Posterior vena cava (tissue), 2 donors: ENCODE data around the gene ENPEP. TPM values are rescaled to one million over a fixed set of nuclear protein-coding genes. Genes with fewer than 3 reads are reported as not detected.

Source experiments
- DNase-seq: peaks from one replicate; pipeline ENCODE4 v3.0.0-alpha.2; 2020; ENCODE audit warnings: low spot score
- intact Hi-C, 2 donors: fragments of 100-400 bp; cut with DNase I; formaldehyde crosslinking; loops; one replicate each; pipeline versions ENCODE4 v1.14.1 to v1.14.2; 2022 to 2023
- total RNA-seq, 2 donors: library from RNA; stranded (reverse); fragmentation: NEBNext Ultra II Directional; extraction: Animal tissue kit (Norgen Biotek cat#: 25700); gene quantifications; one replicate each; pipeline ENCODE4 v1.2.1, GENCODE V29; 2021
- donor health status: DM: yes; HTN: yes; CAD: no.
- donor health status: DM: yes; HTN: yes; CAD: no.

The ENPEP gene
- total RNA-seq, 2 donors from 2014 or later: 3.1 to 5.7 TPM

- intact Hi-C loops: no loop called here
These were observed 110.3 kb downstream of the ENPEP start for GRCh38 chr4:110586131-110586850.

DNA sequence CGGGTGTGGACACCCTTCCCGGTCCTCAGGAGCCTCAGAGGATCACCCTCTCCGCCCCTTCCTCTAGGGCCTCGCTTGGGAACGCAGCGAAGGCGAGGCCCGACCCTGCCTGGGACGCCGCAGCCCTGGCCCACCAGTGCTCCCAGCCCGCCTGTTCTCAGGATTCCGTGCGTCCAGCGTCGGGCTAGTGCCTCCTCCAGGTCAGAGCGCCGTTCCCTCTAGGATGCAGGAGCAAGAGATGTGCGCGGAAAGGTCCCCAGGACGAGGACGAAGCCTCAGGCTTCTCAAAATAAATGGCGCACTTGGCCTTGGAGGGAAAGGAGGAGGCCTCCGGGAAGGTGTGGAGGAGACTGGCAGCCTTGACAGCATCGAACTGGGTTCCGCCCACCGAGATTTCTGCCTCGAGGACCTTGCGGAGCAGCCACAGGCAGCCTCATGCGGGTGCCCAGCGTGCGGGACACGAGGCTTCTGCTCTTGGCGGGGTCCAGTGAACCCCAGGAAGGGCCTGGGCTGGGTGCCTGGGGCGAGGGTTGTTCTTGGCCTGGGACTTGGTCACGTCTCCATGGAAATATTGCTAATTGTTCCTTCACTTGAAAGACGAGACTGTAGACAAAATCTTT is 111.8 kb downstream of the ENPEP start:
- DNase-seq: no peak
- intact Hi-C loops: no loop called here

More at GRCh38 chr4:110586131-110586850, 110.3 kb downstream of the ENPEP start:
- no peak for DNase-seq

DNA sequence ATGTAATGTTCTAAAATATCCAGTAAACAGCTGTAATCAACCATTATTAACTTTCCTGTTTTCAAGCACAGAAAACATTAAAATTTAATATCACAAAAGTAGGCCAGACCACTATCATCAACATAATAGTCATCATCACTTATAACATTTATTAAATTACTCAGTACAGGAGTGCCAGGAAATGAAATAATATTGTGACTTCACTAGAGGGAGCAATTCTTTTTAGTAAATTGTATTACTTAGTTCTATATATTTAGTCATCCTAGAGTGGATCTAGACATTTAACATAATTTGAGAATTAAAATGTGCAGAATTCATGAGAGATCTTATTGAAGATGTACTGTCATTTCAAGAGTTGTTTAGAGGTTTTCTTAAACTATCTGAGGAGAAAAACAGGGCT is 113.3 kb downstream of the ENPEP start:
- intact Hi-C loops: no loop called here
- no peak for DNase-seq

- intact Hi-C loops: no loop called here
- DNase-seq: no peak
These were observed 119.6 kb downstream of the ENPEP start for GRCh38 chr4:110595583-110595982.

DNA sequence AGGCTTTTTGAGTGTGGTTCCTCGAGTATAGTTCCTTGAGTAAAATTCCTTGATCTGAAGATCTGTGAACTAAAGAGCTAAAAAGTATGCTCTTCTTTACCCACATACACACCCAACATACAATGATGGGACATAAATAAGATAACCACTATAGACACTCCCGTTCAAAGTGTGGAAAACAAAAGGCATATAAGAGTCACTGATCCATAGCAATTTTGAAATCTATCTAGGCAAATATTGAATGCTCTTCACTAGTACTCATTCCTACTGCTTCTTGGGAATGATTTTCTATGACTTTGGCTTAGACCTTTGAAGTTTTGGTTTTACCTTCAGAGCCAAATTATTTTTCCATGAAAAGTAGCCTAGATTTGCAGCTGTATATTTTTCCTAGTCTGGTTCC is 120.5 kb downstream of the ENPEP start:
- DNase-seq: no peak
- intact Hi-C loops: no loop called here

GRCh38 chr4:110597582-110597981 is 121.6 kb downstream of the ENPEP start:
- intact Hi-C loops: no loop called here

GRCh38 chr4:110602061-110602460 is 126.1 kb downstream of the ENPEP start:
- no peak for DNase-seq
- intact Hi-C loops: no loop called here

More at GRCh38 chr4:110597582-110597981, 121.6 kb downstream of the ENPEP start:
- no peak for DNase-seq

GRCh38 chr4:110605077-110605476 is 129.1 kb downstream of the ENPEP start:
- intact Hi-C loops: no loop called here
- DNase-seq: no peak

- DNase-seq: no peak
- intact Hi-C loops: no loop called here
These were observed 133.2 kb downstream of the ENPEP start for GRCh38 chr4:110609044-110609750.

- no peak for DNase-seq
- intact Hi-C loops: no loop called here
These were observed 134.6 kb downstream of the ENPEP start for GRCh38 chr4:110610620-110610939.

- no peak for DNase-seq
These were observed 135.2 kb downstream of the ENPEP start for GRCh38 chr4:110610940-110611831.

DNA sequence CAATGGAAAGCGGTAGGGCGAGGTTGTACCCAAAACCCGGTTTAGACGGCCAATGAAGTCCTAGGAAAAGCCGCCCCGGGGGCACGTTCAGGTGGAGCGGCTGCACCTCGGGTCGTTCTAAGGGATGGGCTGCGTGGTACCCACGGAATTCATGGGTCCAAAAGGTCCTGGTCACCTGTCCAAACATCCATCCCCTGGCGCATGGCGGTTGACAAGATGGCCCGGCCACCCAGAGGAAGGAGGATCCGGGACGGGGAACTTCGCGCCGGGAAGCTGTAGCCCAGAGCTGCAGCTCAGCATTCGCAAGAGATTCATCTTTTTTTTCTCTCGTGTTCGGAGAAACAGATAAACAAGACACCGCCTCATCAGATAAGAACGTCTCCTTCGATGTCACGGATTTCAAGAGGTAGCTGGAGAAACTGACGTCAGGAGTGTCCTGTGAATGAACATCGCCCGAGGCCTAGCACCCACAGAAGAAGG is 136.1 kb downstream of the ENPEP start:
- no peak for DNase-seq
- intact Hi-C loops: no loop called here

More at GRCh38 chr4:110610940-110611831, 135.2 kb downstream of the ENPEP start:
- intact Hi-C loops: no loop called here

DNA sequence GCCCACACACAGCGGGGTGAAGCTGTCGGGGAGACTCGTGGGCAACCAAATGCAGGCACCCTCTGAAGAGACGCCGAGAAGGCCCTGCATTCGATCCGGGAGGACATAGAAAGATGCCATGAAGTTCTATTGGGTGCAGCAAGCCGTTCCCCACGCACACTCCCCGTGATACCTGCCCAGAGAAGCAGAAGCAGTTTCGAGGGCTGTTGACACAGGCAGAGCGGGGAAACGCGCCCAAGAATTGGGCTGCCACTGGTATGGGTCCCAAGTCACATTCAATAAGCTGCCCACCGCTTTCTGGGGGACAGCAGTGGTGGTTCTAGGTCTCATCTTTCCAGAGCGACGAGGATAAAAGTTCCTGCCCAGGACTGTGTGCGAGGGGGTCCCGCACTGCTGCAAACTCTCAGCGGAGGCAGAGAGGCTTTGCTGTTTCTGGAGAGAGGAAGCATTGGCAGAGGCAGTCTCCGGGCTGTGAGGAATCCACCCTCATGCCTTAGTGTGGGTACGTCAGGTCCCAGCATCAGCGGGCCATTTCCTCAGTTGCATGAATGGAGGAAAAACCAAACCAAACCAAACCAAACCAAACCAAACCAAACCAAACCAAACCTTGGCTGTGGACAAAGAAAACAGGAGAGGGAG is 136.8 kb downstream of the ENPEP start:
- intact Hi-C loops: no loop called here

DNA sequence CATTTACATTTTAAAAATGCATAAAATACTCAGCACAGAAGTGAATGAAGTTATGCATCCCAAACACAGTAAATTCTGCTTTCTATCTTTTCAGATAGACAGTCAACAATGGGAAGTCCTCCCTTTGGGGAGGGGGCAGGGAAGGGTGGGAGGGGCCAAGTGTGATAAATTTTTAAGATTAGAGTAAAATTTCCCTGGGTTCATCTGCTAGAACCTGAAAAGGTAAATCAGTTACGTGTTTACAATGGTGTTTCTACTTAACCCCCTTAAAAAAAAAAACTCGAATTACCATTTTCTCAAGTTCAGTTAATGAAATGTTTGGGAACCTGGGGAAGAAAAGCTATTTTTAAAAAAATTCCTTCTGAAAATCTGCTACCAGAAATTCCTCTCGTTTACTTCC is 137.8 kb downstream of the ENPEP start:
- DNase-seq: no peak
- intact Hi-C loops: no loop called here

More for the DNA sequence above, 136.8 kb downstream of the ENPEP start:
- no peak for DNase-seq

DNA sequence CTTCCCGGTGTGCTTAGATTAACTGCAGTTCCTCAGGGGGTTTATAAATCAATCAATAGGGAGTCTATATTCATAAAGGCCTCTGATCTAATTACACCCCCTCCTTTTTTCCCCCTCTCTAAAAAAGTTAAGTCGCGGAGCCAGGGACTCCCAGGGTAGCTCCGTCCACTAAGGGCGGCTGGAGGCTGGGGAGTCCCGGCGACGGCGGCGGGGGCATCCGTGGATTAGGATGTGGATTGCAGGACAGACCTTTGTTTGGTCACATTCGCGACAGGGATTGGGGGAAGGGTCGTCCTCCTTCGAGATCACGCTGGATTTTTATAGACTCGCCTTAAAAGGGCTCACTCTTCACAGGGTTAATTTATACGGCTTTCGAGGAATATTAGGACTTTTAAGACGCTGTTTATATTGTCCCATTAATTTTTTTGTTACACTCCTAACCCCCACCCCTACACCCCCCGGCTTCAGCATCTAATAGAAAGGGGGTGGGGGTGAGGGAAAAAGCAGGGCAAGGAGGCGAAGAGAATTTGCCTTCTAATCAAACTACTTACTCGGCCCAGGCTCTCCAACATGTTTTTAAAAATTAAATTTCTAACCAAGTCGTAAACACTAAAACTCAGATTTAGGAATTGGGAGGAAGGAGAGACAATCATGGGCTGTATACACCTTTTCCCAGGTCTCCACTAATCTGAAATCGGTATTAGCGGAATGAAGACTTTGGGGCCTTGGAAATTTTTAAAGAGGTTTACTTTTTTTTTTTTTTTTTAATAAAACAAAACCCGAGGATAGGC is 138.4 kb downstream of the ENPEP start:
- DNase-seq: no peak
- intact Hi-C loops: no loop called here
